Endodermal cell (in vitro differentiated cells): Measurements from ENCODE around the gene ARHGAP10. TPM values are rescaled to one million over a fixed set of nuclear protein-coding genes. Genes with fewer than 3 reads are reported as not detected.

Source experiments
- DNase-seq: peaks from one replicate; pipeline ENCODE4 v3.0.0-alpha.2; 2017
- H3K27ac ChIP-seq: 2 replicates; pipeline ENCODE4 v1.5.1; 2013; ENCODE audit warnings: mild to moderate bottlenecking, low read depth, low read length, moderate library complexity
- H3K27me3 ChIP-seq: 2 replicates; pipeline ENCODE4 v1.6.1; 2013; ENCODE audit warnings: mild to moderate bottlenecking, low read length, moderate library complexity; ENCODE audit not compliant: insufficient read depth, control insufficient read depth, poor library complexity, severe bottlenecking
- H3K36me3 ChIP-seq: 2 replicates; pipeline ENCODE4 v1.7.0; 2013; ENCODE audit warnings: mild to moderate bottlenecking, low read length, moderate library complexity; ENCODE audit not compliant: control insufficient read depth, insufficient read depth
- H3K4me1 ChIP-seq: one replicate; pipeline ENCODE4 v1.7.0; 2013; ENCODE audit warnings: low read length; ENCODE audit not compliant: control insufficient read depth, insufficient read depth
- H3K4me3 ChIP-seq: 2 replicates; pipeline ENCODE4 v1.5.1; 2013; ENCODE audit warnings: mild to moderate bottlenecking, low read length, moderate library complexity
- H3K9ac ChIP-seq: 2 replicates; pipeline ENCODE4 v1.6.1; 2013; ENCODE audit warnings: mild to moderate bottlenecking, low read length, moderate library complexity; ENCODE audit not compliant: poor library complexity, severe bottlenecking; ENCODE audit errors: extremely low read depth
- H3K9me3 ChIP-seq: 2 replicates; pipeline ENCODE4 v1.6.1; 2013; ENCODE audit warnings: mild to moderate bottlenecking, low read length, moderate library complexity; ENCODE audit not compliant: control insufficient read depth
- H3K27ac Mint-ChIP-seq: 2 replicates; pipeline ENCODE4 v1.8.0; 2020; ENCODE audit warnings: mixed read lengths
- H3K27me3 Mint-ChIP-seq: 2 replicates; pipeline ENCODE4 v1.8.0; 2021; ENCODE audit warnings: mild to moderate bottlenecking, mixed read lengths; ENCODE audit not compliant: insufficient read depth
- H3K36me3 Mint-ChIP-seq: 2 replicates; pipeline ENCODE4 v1.8.0; 2020; ENCODE audit warnings: low read depth, mixed read lengths
- H3K4me1 Mint-ChIP-seq: 2 replicates; pipeline ENCODE4 v1.8.0; 2020; ENCODE audit warnings: mixed read lengths
- H3K4me3 Mint-ChIP-seq: 2 replicates; pipeline ENCODE4 v1.8.0; 2020; ENCODE audit warnings: mild to moderate bottlenecking, moderate library complexity, mixed read lengths
- H3K9me3 Mint-ChIP-seq: 2 replicates; pipeline ENCODE4 v1.8.0; 2020; ENCODE audit warnings: mild to moderate bottlenecking, mixed read lengths
- WGBS, 2 experiments: methylation state at CpG; one replicate each; pipeline versions ENCODE4 v1.1.5 to v1.1.7; 2013; ENCODE audit warnings: missing lambda C conversion rate in 2 of 2, mixed read lengths in 1 of 2; ENCODE audit not compliant: insufficient coverage in 1 of 2, insufficient read length in 1 of 2; 5-methylcytosine and 5-hydroxymethylcytosine counted together
- total RNA-seq, 2 donors: library from RNA; stranded (reverse); fragmentation: NEBNext Ultra II Directional in 1 of 2; extraction: Animal tissue kit (Norgen Biotek cat#: 25700) in 1 of 2; gene quantifications; 2 replicates in 1 of 2; 3 replicates in 1 of 2; pipeline ENCODE4 v1.2.1, GENCODE V29; 2021
- TF ChIP-seq, protein P1 (sequence below): fragments of 200-600 bp; sonication (generic); conservative IDR thresholded peaks from 2 replicates; pipeline ENCODE4 v1.5.0; 2021; ENCODE audit warnings: antibody characterized with exemption, mild to moderate bottlenecking

The ARHGAP10 gene
- total RNA-seq, 2 donors from 2014 or later = 9.1 to 11.8 TPM

DNA sequence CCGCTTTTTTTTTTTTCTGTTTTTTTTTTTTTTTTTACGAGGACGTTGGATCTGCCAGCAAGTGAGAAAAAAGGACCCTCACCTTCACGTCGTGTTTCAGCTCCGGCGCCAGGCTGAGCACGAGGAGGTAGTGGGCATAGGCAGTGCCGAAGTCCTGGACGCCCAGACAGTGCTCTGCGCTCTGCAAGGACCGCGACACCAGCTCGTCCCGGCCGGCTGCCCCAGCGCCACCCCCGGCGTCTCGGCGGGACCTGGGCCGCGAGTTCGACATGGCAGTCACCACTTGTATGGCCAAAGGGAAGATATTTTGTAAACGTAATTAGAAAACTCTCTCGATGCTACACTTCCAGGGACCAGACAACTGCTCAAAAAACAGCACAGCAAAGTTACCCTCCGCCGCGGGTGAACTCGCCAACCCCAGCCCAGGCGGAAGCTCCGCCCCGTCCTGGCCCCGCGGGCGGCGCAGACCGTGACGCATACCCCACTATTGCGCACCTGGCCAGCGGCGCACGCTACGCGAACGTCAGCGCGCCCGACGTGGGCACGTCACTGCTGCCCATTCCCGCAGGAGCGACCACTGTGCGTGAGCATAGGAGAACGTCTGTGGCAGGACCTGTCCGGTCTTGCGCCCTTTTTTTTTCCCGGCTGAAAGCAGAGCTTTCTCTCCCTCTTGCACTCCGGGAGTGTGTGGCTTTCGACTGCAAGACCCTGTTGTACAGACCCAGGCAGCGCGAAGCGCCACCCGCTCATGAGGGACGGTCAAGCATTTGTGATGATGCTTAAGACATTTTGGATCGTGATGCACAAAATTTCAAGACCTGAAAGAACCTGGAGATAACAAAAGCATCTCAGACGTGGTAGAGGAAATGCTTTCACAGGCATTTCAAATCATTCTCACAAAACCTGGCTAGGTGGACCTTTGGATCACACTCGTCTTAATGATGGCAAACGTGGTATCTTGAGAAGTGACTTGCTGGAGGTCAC lies 47.9 kb upstream of the ARHGAP10 start, which contains the start of gene PRMT9:
TSS of gene PRMT9 (minus strand) at position 447 of the 984 bp plus-strand sequence. CDS start at position 271, 176 bp downstream.
- WGBS, 2 experiments = 1 to 2% methylated on average over 28 to 69 of the region's 69 CpGs
- peaks cover 11% of the 10 kb centered on the region for H3K36me3 ChIP-seq
- H3K9me3 ChIP-seq = no peaks in the 10 kb centered on the region
- peak within 1 kb of the TSS; percentile 85 for H3K9ac ChIP-seq
- TF ChIP-seq, protein P1, sequence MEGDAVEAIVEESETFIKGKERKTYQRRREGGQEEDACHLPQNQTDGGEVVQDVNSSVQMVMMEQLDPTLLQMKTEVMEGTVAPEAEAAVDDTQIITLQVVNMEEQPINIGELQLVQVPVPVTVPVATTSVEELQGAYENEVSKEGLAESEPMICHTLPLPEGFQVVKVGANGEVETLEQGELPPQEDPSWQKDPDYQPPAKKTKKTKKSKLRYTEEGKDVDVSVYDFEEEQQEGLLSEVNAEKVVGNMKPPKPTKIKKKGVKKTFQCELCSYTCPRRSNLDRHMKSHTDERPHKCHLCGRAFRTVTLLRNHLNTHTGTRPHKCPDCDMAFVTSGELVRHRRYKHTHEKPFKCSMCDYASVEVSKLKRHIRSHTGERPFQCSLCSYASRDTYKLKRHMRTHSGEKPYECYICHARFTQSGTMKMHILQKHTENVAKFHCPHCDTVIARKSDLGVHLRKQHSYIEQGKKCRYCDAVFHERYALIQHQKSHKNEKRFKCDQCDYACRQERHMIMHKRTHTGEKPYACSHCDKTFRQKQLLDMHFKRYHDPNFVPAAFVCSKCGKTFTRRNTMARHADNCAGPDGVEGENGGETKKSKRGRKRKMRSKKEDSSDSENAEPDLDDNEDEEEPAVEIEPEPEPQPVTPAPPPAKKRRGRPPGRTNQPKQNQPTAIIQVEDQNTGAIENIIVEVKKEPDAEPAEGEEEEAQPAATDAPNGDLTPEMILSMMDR = no peak
- peaks cover 3% of the 10 kb centered on the region for H3K9me3 Mint-ChIP-seq
- peaks cover 16% of the 10 kb centered on the region for H3K4me1 Mint-ChIP-seq
- peaks cover 5% of the 10 kb centered on the region for H3K36me3 Mint-ChIP-seq
- H3K27ac Mint-ChIP-seq = peak within 1 kb of the TSS; percentile 98
- H3K4me3 Mint-ChIP-seq = peak within 1 kb of the TSS; percentile 78
- H3K27me3 Mint-ChIP-seq = peaks cover 6% of the 10 kb centered on the region
- H3K4me3 ChIP-seq = peak within 1 kb of the TSS; percentile 92
- no peak within 1 kb of the TSS for H3K27ac ChIP-seq
- peak; percentile 94 for DNase-seq
- no peaks in the 10 kb centered on the region for H3K4me1 ChIP-seq
- H3K27me3 ChIP-seq = no peaks in the 10 kb centered on the region

GRCh38 chr4:147689067-147689466 lies 42.8 kb upstream of the ARHGAP10 start:
- Mint-ChIP-seq H3K9me3 (peaks cover 3% of the 10 kb centered on the region), H3K4me1 (peaks cover 5% of the 10 kb centered on the region), H3K27ac (no peak overlapping the region), H3K27me3 (peaks cover 6% of the 10 kb centered on the region), H3K36me3 (no peaks in the 10 kb centered on the region), H3K4me3 (no peak overlapping the region)
- Histone ChIP-seq H3K4me1 (no peaks in the 10 kb centered on the region), H3K9ac (no peak overlapping the region), H3K36me3 (no peaks in the 10 kb centered on the region), H3K27ac (no peak overlapping the region), H3K27me3 (no peaks in the 10 kb centered on the region), H3K4me3 (no peak overlapping the region), H3K9me3 (no peaks in the 10 kb centered on the region)
- DNase-seq = no peak
- 94 to 96% methylated on average over 3 to 4 of the region's 4 CpGs for WGBS, 2 experiments
- TF ChIP-seq, protein P1 = no peak

DNA sequence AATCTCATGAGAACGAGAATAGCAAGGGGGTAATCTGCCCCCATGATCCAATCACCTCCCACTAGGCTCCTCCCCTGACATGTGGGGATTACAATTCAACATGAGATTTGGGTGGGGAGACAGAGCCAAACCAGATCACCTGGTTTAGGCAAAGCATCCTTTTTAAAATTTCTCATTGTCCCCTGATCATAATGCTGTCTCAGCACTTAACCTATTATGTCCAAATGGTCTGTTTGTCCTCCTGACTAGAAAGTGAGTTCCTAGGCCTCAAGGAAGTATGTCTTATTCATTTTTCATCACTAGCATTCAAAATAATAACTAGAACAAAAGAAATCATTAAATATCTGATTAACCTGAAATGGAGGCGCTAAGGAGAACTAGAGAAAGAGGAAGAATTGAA lies 40.1 kb upstream of the ARHGAP10 start:
- Mint-ChIP-seq H3K36me3 (no peaks in the 10 kb centered on the region), H3K27ac (no peak overlapping the region), H3K27me3 (no peaks in the 10 kb centered on the region), H3K4me1 (no peaks in the 10 kb centered on the region), H3K4me3 (no peak overlapping the region), H3K9me3 (peaks cover 3% of the 10 kb centered on the region)
- TF ChIP-seq, protein P1 = no peak
- H3K27ac ChIP-seq = no peak overlapping the region
- H3K4me3 ChIP-seq = no peak overlapping the region
- no peaks in the 10 kb centered on the region for H3K9me3 ChIP-seq
- DNase-seq = no peak
- no peaks in the 10 kb centered on the region for H3K4me1 ChIP-seq
- no peaks in the 10 kb centered on the region for H3K27me3 ChIP-seq
- 83 to 100% methylated on average over 1 to 2 of the region's 2 CpGs for WGBS, 2 experiments
- no peaks in the 10 kb centered on the region for H3K36me3 ChIP-seq
- H3K9ac ChIP-seq = no peak overlapping the region
